GM21381 (cell line): ENCODE data around the gene FAM89A.

Experiments
- ATAC-seq: cut with Tn5 transposase; IDR thresholded peaks from one replicate; pipeline ENCODE4 v1.9.1; 2021; ENCODE audit warnings: mild to moderate bottlenecking, moderate library complexity; ENCODE audit not compliant: unreplicated experiment

The FAM89A gene

GRCh38 chr1:231040019-231040799 is at the start of gene FAM89A:
FAM89A (minus strand) TSS chr1:231040254; CDS start chr1:231040211, 43 bp downstream.
- peak; percentile 70 for ATAC-seq

GRCh38 chr1:231084353-231084752 is 44.3 kb upstream of the FAM89A start:
- ATAC-seq = no peak

- no peak for ATAC-seq
These were observed 39.1 kb upstream of the FAM89A start for GRCh38 chr1:231079163-231079562.

GRCh38 chr1:231078250-231078649 is 38.2 kb upstream of the FAM89A start:
- no peak for ATAC-seq

GRCh38 chr1:231076802-231077201 is 36.7 kb upstream of the FAM89A start:
- ATAC-seq = no peak

GRCh38 chr1:231075497-231075896 is 35.4 kb upstream of the FAM89A start:
- no peak for ATAC-seq

GRCh38 chr1:231075020-231075419 is 35.0 kb upstream of the FAM89A start:
- ATAC-seq = no peak

GRCh38 chr1:231074046-231074445 is 34.0 kb upstream of the FAM89A start:
- ATAC-seq = no peak

- ATAC-seq = no peak
These were observed 33.3 kb upstream of the FAM89A start for GRCh38 chr1:231073331-231073730.

GRCh38 chr1:231072502-231073094 is 32.5 kb upstream of the FAM89A start:
- ATAC-seq = no peak

- ATAC-seq = no peak
These were observed 32.0 kb upstream of the FAM89A start for GRCh38 chr1:231072041-231072440.

GRCh38 chr1:231070758-231071444 is 30.8 kb upstream of the FAM89A start:
- no peak for ATAC-seq

GRCh38 chr1:231069333-231069732 is 29.3 kb upstream of the FAM89A start:
- no peak for ATAC-seq

GRCh38 chr1:231068762-231069161 is 28.7 kb upstream of the FAM89A start:
- ATAC-seq = no peak

- no peak for ATAC-seq
These were observed 25.6 kb upstream of the FAM89A start for GRCh38 chr1:231065510-231066241.

GRCh38 chr1:231064418-231064817 is 24.4 kb upstream of the FAM89A start:
- no peak for ATAC-seq

GRCh38 chr1:231063331-231063730 is 23.3 kb upstream of the FAM89A start:
- ATAC-seq = no peak

GRCh38 chr1:231062500-231063270 is 22.6 kb upstream of the FAM89A start:
- ATAC-seq = no peak

GRCh38 chr1:231059566-231060193 is 19.6 kb upstream of the FAM89A start:
- no peak for ATAC-seq
